HEK293 (cell line): ENCODE data around the gene HPSE2.

Experiments used
- CTCF ChIA-PET: fragments of 350-600 bp; formaldehyde crosslinking; extraction: SDS; loops from one replicate; lab custom pipeline; 2021; ENCODE audit warnings: antibody characterized with exemption; lab: Yijun Ruan, JAX
- POLR2A ChIA-PET: fragments of 300-600 bp; formaldehyde crosslinking; extraction: SDS; loops from one replicate; lab custom pipeline; 2020; ENCODE audit warnings: antibody characterized with exemption, inconsistent platforms; lab: Yijun Ruan, JAX
- H3K27ac ChIP-seq: fragments of 200-500 bp; sonication (Bioruptor generic); 2 replicates; pipeline ENCODE4 v1.5.1; 2014; ENCODE audit warnings: low read depth, low read length, control low read depth, inconsistent platforms; ENCODE audit errors: extremely low read depth
- H3K36me3 ChIP-seq, 2 experiments: fragments of 200-500 bp in 1 of 2; sonication (Bioruptor generic) in 1 of 2; 1 replicate in 1 of 2; 2 replicates in 1 of 2; pipeline ENCODE4 v1.5.1; 2014 to 2017; ENCODE audit warnings: inconsistent platforms in 2 of 2, low read length in 2 of 2; ENCODE audit not compliant: control insufficient read depth in 2 of 2, insufficient read depth in 1 of 2
- H3K4me1 ChIP-seq: fragments of 200-500 bp; sonication (Bioruptor generic); 2 replicates; pipeline ENCODE4 v1.5.1; 2014; ENCODE audit warnings: mild to moderate bottlenecking, low read length, inconsistent platforms; ENCODE audit not compliant: control insufficient read depth, insufficient read depth
- H3K4me3 ChIP-seq: 2 replicates; pipeline ENCODE4 v1.5.1; 2011; ENCODE audit warnings: low read depth, mild to moderate bottlenecking, control low read depth, low read length, moderate library complexity
- H3K9me3 ChIP-seq: fragments of 200-500 bp; sonication (Bioruptor generic); 2 replicates; pipeline ENCODE4 v1.5.1; 2014; ENCODE audit warnings: low read depth, low read length, inconsistent platforms; ENCODE audit not compliant: control insufficient read depth, insufficient read depth
- BCL11B ChIP-seq: fragments of 450-650 bp; formaldehyde crosslinking; IDR thresholded peaks from 2 replicates; pipeline ENCODE4 v1.5.1; 2016; ENCODE audit warnings: low read depth, missing biosample characterization, missing genetic modification characterization
- KLF16 ChIP-seq: fragments of 450-650 bp; formaldehyde crosslinking; IDR thresholded peaks from 2 replicates; pipeline ENCODE4 v1.5.1; 2017; ENCODE audit warnings: missing biosample characterization, missing genetic modification characterization
- KLF9 ChIP-seq: fragments of 450-650 bp; formaldehyde crosslinking; IDR thresholded peaks from 2 replicates; pipeline ENCODE4 v1.5.1; 2016; ENCODE audit warnings: missing biosample characterization, missing genetic modification characterization, low read depth
- OVOL3 ChIP-seq: fragments of 450-650 bp; formaldehyde crosslinking; IDR thresholded peaks from 2 replicates; pipeline ENCODE4 v1.5.1; 2016; ENCODE audit warnings: missing biosample characterization, missing genetic modification characterization
- SALL2 ChIP-seq: fragments of 450-650 bp; formaldehyde crosslinking; IDR thresholded peaks from 2 replicates; pipeline ENCODE4 v1.5.0; 2017; ENCODE audit warnings: missing biosample characterization, mild to moderate bottlenecking, missing genetic modification characterization, borderline replicate concordance
- SCRT1 ChIP-seq: fragments of 450-650 bp; formaldehyde crosslinking; IDR thresholded peaks from 2 replicates; pipeline ENCODE4 v1.5.1; 2016; ENCODE audit warnings: missing biosample characterization, missing genetic modification characterization, borderline replicate concordance
- SP3 ChIP-seq: fragments of 450-650 bp; formaldehyde crosslinking; IDR thresholded peaks from 2 replicates; pipeline ENCODE4 v1.5.1; 2016; ENCODE audit warnings: missing biosample characterization, missing genetic modification characterization
- TRIM28 ChIP-seq: IDR thresholded peaks from 2 replicates; pipeline ENCODE4 v1.6.1; 2011; ENCODE audit warnings: low read length, control low read depth, borderline replicate concordance
- ZBTB8A ChIP-seq: fragments of 450-650 bp; formaldehyde crosslinking; IDR thresholded peaks from 2 replicates; pipeline ENCODE4 v1.5.1; 2016; ENCODE audit warnings: missing biosample characterization, missing genetic modification characterization
- ZFP41 ChIP-seq: fragments of 450-650 bp; formaldehyde crosslinking; IDR thresholded peaks from 2 replicates; pipeline ENCODE4 v1.5.1; 2016; ENCODE audit warnings: missing biosample characterization, missing genetic modification characterization, borderline replicate concordance
- ZNF112 ChIP-seq: fragments of 450-650 bp; formaldehyde crosslinking; IDR thresholded peaks from 2 replicates; pipeline ENCODE4 v1.5.0; 2017; ENCODE audit warnings: missing biosample characterization, missing genetic modification characterization
- ZNF114 ChIP-seq: fragments of 450-650 bp; formaldehyde crosslinking; IDR thresholded peaks from 2 replicates; pipeline ENCODE4 v1.5.0; 2017; ENCODE audit warnings: missing biosample characterization, missing genetic modification characterization
- ZNF133 ChIP-seq: fragments of 450-650 bp; formaldehyde crosslinking; IDR thresholded peaks from 2 replicates; pipeline ENCODE4 v1.5.1; 2016; ENCODE audit warnings: missing biosample characterization, missing genetic modification characterization
- ZNF138 ChIP-seq: fragments of 450-650 bp; formaldehyde crosslinking; IDR thresholded peaks from 2 replicates; pipeline ENCODE4 v1.5.1; 2016; ENCODE audit warnings: missing biosample characterization, missing genetic modification characterization, borderline replicate concordance
- ZNF140 ChIP-seq: fragments of 450-650 bp; formaldehyde crosslinking; IDR thresholded peaks from 2 replicates; pipeline ENCODE4 v1.5.1; 2016; ENCODE audit warnings: missing biosample characterization, missing genetic modification characterization
- ZNF169 ChIP-seq: fragments of 450-650 bp; formaldehyde crosslinking; IDR thresholded peaks from 2 replicates; pipeline ENCODE4 v1.5.1; 2016; ENCODE audit warnings: missing biosample characterization, missing genetic modification characterization
- ZNF19 ChIP-seq: fragments of 450-650 bp; formaldehyde crosslinking; IDR thresholded peaks from 2 replicates; pipeline ENCODE4; 2016; ENCODE audit warnings: missing biosample characterization, missing genetic modification characterization, low read depth
- ZNF350 ChIP-seq: fragments of 450-650 bp; formaldehyde crosslinking; IDR thresholded peaks from 2 replicates; pipeline ENCODE4 v1.5.0; 2017; ENCODE audit warnings: missing biosample characterization, mild to moderate bottlenecking, missing genetic modification characterization
- ZNF416 ChIP-seq: fragments of 450-650 bp; formaldehyde crosslinking; IDR thresholded peaks from 2 replicates; pipeline ENCODE4 v1.5.1; 2016; ENCODE audit warnings: missing biosample characterization, missing genetic modification characterization
- ZNF48 ChIP-seq: fragments of 450-650 bp; formaldehyde crosslinking; IDR thresholded peaks from 2 replicates; pipeline ENCODE4 v1.5.1; 2016; ENCODE audit warnings: missing biosample characterization, missing genetic modification characterization
- ZNF501 ChIP-seq: fragments of 450-650 bp; formaldehyde crosslinking; IDR thresholded peaks from 2 replicates; pipeline ENCODE4 v1.5.1; 2016; ENCODE audit warnings: missing biosample characterization, missing genetic modification characterization
- ZNF510 ChIP-seq: fragments of 450-650 bp; formaldehyde crosslinking; IDR thresholded peaks from 2 replicates; pipeline ENCODE4 v1.5.1; 2018; ENCODE audit warnings: mild to moderate bottlenecking, missing genetic modification characterization, missing biosample characterization; ENCODE audit not compliant: insufficient replicate concordance
- ZNF544 ChIP-seq: fragments of 450-650 bp; formaldehyde crosslinking; IDR thresholded peaks from 2 replicates; pipeline ENCODE4 v1.5.0; 2017; ENCODE audit warnings: missing biosample characterization, missing genetic modification characterization
- ZNF623 ChIP-seq: fragments of 450-650 bp; formaldehyde crosslinking; IDR thresholded peaks from 2 replicates; pipeline ENCODE4 v1.5.1; 2016; ENCODE audit warnings: missing biosample characterization, missing genetic modification characterization
- ZNF664 ChIP-seq: fragments of 450-650 bp; formaldehyde crosslinking; IDR thresholded peaks from 2 replicates; pipeline ENCODE4 v1.5.1; 2016; ENCODE audit warnings: missing biosample characterization, missing genetic modification characterization
- ZNF785 ChIP-seq: fragments of 450-650 bp; formaldehyde crosslinking; IDR thresholded peaks from 2 replicates; pipeline ENCODE4 v1.5.1; 2016; ENCODE audit warnings: missing biosample characterization, missing genetic modification characterization
- ZNF791 ChIP-seq: fragments of 450-650 bp; formaldehyde crosslinking; IDR thresholded peaks from 2 replicates; pipeline ENCODE4 v1.5.1; 2016; ENCODE audit warnings: missing biosample characterization, missing genetic modification characterization
- TF ChIP-seq, protein P1 (sequence below): fragments of 450-650 bp; formaldehyde crosslinking; IDR thresholded peaks from 2 replicates; pipeline ENCODE4 v1.5.1; 2016; ENCODE audit warnings: missing biosample characterization, missing genetic modification characterization

The HPSE2 gene

DNA sequence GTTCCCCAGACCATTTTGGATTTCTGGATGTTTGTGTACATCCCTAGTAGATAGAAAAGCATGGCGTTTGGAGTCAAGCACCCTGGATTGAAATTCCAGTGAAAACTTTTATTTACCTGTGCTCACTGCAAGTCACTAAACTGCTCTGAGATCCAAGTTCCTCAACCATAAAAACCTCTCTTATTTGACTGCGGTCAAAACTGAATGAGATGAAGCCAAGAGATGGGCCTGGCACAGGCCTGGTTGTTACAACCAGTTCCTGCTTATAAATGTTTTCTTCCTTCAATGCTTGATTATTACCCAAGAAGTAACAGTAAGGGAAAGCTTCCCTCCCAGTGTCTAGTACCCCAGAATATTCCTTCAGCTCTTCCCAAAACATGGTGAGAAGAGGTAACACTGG lies 718.0 kb downstream of the HPSE2 start (continued):
- TF ChIP-seq, protein P1, sequence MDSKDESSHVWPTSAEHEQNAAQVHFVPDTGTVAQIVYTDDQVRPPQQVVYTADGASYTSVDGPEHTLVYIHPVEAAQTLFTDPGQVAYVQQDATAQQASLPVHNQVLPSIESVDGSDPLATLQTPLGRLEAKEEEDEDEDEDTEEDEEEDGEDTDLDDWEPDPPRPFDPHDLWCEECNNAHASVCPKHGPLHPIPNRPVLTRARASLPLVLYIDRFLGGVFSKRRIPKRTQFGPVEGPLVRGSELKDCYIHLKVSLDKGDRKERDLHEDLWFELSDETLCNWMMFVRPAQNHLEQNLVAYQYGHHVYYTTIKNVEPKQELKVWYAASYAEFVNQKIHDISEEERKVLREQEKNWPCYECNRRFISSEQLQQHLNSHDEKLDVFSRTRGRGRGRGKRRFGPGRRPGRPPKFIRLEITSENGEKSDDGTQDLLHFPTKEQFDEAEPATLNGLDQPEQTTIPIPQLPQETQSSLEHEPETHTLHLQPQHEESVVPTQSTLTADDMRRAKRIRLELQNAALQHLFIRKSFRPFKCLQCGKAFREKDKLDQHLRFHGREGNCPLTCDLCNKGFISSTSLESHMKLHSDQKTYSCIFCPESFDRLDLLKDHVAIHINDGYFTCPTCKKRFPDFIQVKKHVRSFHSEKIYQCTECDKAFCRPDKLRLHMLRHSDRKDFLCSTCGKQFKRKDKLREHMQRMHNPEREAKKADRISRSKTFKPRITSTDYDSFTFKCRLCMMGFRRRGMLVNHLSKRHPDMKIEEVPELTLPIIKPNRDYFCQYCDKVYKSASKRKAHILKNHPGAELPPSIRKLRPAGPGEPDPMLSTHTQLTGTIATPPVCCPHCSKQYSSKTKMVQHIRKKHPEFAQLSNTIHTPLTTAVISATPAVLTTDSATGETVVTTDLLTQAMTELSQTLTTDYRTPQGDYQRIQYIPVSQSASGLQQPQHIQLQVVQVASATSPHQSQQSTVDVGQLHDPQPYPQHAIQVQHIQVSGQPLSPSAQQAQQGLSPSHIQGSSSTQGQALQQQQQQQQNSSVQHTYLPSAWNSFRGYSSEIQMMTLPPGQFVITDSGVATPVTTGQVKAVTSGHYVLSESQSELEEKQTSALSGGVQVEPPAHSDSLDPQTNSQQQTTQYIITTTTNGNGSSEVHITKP, result no peak
- no peak for TF ChIP-seq KLF9 (tag by site-specific recombination)
- TF ChIP-seq ZNF664, result no peak

DNA sequence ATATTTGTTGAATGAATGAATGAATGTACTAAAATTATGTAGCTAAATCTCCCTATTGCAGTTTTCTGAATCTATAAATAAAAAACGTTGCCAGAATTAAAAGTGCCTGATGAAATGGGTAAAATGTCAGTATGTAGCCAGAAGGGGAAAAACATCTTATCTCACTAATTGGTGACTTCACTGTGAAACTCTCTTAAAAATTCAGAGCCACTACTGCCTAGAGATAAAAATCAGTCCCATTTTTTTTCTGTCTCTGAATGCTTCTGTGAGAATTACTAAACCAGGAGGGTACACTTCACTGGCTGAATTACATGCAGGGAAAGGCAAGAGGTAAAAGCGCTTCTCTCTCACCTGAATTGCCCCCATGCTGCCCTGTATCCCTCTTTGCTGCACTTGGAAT lies 719.3 kb downstream of the HPSE2 start:
- ChIA-PET POLR2A (interaction anchor here (1.1 kb wide), 1 partner anchor 19 kb away, joined by 3 read pairs; no protein-coding TSS in a partner anchor), CTCF (interaction anchor here (0.6 to 0.9 kb wide), 2 partner anchors 49 to 1095 kb away, joined by 3 read pairs; no protein-coding TSS in a partner anchor)

DNA sequence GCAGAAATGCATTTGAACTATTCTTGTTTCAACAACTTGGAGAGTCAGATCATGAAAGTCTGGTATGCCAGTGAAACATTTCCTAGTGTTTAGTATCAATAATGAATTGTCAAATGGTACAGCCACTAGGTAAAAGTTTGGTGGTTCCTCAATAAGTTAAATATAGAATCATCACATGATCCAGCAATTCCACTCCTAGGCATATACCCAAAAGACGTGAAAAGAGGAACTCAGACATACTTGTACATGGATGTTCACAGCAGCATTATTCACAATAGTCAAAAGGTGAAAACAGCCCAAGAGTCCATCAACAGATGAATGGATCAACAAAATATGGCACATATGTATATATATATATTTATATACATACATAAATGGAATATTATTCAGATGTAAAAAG lies 721.9 kb downstream of the HPSE2 start:
- POLR2A ChIA-PET, result no interaction called here
- TF ChIP-seq ZNF785 (no peak), ZNF114 (tag by site-specific recombination) (no peak), ZNF138 (tag by site-specific recombination) (no peak), BCL11B (tag by site-specific recombination) (no peak), ZNF510 (tag by site-specific recombination) (no peak), ZNF791 (tag by site-specific recombination) (no peak), ZNF140 (peak; percentile 71; the same call in 1 of the 2 replicates)
- TF ChIP-seq, all 188 proteins: peak for 1
- no peaks in the 10 kb centered on the region for H3K9me3 ChIP-seq
- H3K36me3 ChIP-seq, result no peaks in the 10 kb centered on the region
- no peaks in the 10 kb centered on the region for H3K4me1 ChIP-seq
- H3K27ac ChIP-seq, result no peak overlapping the region
- CTCF ChIA-PET, result interaction anchor here (0.9 kb wide), 1 partner anchor 47 kb away, joined by 3 read pairs; no protein-coding TSS in a partner anchor
- H3K4me3 ChIP-seq, result no peak overlapping the region

More for the DNA sequence above, 719.3 kb downstream of the HPSE2 start:
- no peak overlapping the region for H3K27ac ChIP-seq
- TF ChIP-seq ZNF544 (tag by site-specific recombination), result no peak
- 0 out of 2 replicates have a peak, but pooled peaks have one; percentile 52 for TF ChIP-seq TRIM28
- TF ChIP-seq, all 188 proteins: peak for 1
- Histone ChIP-seq H3K4me3 (no peak overlapping the region), H3K9me3 (no peaks in the 10 kb centered on the region), H3K4me1 (no peaks in the 10 kb centered on the region), H3K36me3 (no peaks in the 10 kb centered on the region)

DNA sequence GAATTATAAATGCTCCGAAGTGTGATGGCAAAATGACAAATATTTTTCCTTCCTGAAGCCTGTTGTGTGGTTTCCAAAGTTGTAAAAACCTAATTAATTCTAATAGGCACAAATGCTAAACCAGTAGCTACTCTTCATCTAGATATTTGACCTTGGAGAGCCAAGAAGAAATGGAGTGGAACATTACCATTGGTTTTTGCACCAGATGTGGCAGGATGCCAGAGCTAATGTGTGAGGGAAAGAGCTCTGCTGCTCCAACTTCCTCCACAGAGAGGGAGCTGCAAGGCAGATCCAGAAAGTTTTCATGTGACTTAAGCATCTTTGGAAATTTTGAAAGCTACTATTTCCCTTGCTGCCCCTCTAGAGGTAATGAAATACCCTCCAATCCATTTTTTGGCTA lies 723.8 kb downstream of the HPSE2 start:
- no peak overlapping the region for H3K4me3 ChIP-seq
- no peak overlapping the region for H3K27ac ChIP-seq
- H3K36me3 ChIP-seq, result no peaks in the 10 kb centered on the region
- ChIA-PET CTCF (no interaction called here), POLR2A (no interaction called here)
- H3K4me1 ChIP-seq, result no peaks in the 10 kb centered on the region
- H3K9me3 ChIP-seq, result no peaks in the 10 kb centered on the region
- TF ChIP-seq ZBTB8A (tag by site-specific recombination) (no peak), ZNF501 (no peak), SP3 (tag by site-specific recombination) (no peak), ZNF19 (tag by site-specific recombination) (no peak), ZNF112 (no peak), ZNF416 (tag by site-specific recombination) (no peak), ZNF48 (no peak), SCRT1 (tag by site-specific recombination) (no peak), OVOL3 (tag by site-specific recombination) (no peak), ZNF350 (tag by site-specific recombination) (no peak), ZFP41 (tag by site-specific recombination) (no peak), ZNF133 (tag by site-specific recombination) (no peak), ZNF169 (tag by site-specific recombination) (no peak), ZNF664 (no peak), KLF16 (tag by site-specific recombination) (no peak), ZNF623 (tag by site-specific recombination) (no peak), SALL2 (tag by site-specific recombination) (no peak)
